Sigmoid colon (tissue), 4 donors: ENCODE data around the gene DGKD.

ENCODE experiments used
- CTCF ChIP-seq, 4 experiments: fragments of 450-650 bp in 3 of 4; fragments of 200-600 bp in 1 of 4; IDR thresholded peaks; one replicate each; pipeline ENCODE4 v1.5.1; 2016 to 2019; ENCODE audit warnings: antibody characterized with exemption in 4 of 4, mild to moderate bottlenecking in 3 of 4, moderate library complexity in 2 of 4
- POLR2AphosphoS5 ChIP-seq, 4 donors: sonication (generic); formaldehyde crosslinking; IDR thresholded peaks; one replicate each; pipeline ENCODE4 v1.6.1; 2017; ENCODE audit warnings: antibody characterized with exemption in 4 of 4

DNA sequence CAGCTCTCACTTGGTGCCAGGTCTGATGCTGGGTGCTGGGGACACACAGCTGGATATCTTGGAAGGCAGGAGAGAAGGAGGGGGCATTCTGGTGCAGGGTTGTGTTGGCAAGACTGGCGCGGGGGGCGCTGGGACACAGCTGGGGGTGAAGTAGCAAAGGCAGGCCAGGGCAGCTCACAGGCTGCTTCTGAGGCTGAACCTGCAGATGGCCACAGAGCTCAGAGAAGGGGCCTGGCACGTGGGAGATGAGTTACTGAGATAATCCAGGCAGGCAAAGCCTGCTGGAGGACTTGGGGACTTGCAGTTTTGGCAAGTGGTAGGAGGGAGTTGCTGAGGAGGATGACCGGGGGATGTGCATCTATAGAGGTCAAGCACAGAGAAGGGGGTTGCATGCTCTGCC is 16.2 kb upstream of the DGKD start:
- TF ChIP-seq POLR2AphosphoS5 (IDR thresholded peaks at IDR 0.05) (no peak), CTCF (IDR thresholded peaks at IDR 0.05) (no peak)
